Amniotic epithelial cell (primary cell): ENCODE data around the gene TUBB6.
A peak's percentile ranks its signal among the peaks of the same experiment; 100 is the strongest.

Source experiments
- DNase-seq: peaks from one replicate; pipeline ENCODE4 v3.0.0-alpha.2; 2010; ENCODE audit warnings: low read depth

TUBB6 gene

DNA sequence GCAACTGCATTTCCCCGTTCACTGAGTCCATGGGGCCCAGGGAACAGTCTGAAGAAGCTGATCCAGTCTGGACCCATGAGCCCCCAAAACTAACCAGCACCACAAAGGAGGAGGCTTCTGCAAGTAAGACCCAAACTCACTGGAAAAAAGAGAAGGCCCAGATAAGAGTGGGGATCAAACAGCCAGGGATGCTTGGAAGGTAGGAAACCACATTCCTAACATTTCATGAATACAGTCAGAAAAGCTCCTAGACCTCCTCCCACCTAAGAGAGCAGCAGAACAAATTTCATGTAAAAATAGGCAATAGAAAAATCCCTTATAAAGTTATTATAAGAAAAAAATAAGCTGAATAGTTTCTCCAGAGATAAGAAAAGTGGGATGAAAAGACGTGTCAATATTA is 30.3 kb downstream of the TUBB6 start:
- no peak for DNase-seq

DNA sequence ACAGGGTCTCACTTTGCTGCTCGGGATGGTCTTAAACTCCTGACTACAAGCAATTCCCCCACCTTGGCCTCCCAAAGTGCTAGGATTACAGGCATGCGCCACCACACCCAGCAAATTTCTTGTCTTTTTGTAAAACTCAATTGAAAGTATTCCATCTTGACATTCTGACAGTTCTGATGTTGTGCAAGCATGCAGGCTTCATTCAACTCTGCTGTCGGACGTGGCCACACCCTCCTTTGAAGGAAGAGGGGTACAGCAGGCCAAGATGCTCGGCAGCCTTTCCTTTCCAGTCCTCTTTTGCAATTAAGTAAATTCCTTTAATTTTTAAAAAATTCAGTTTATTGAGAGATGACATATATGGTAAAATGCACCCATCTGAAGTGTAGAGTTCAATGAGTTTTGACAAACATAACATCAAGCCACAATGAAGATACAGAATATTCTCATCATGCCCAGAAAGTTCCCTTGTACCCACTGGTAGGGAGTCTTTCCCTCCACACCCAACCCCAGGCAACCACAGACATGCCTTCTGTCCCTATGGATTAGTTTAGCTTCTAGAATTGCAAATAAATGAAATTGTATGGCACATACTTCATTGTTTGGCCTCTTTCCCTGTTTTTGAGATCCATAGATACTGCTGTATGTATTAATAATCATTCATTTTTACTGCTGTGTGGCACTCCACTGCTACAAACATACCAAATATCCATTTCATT is 33.1 kb downstream of the TUBB6 start:
- no peak for DNase-seq

DNA sequence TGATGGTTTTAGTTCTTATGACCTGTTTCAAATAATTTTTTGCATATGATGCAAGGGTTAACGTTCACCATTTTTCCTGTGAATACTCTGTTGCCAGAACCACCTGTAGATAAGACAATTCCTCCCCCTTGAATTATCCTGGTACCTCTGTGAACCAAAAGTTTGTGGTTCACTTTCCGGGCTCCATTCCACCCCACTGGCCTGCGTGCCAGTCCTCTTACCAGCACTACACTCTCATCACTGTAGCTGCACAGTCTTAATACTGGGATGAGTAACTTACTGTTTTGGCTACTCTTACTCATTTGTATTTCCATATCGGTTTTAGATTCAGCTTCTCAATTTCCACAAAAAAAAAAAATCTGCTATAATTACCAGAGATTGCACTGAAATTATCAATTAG is 34.6 kb downstream of the TUBB6 start:
- DNase-seq, result no peak

DNA sequence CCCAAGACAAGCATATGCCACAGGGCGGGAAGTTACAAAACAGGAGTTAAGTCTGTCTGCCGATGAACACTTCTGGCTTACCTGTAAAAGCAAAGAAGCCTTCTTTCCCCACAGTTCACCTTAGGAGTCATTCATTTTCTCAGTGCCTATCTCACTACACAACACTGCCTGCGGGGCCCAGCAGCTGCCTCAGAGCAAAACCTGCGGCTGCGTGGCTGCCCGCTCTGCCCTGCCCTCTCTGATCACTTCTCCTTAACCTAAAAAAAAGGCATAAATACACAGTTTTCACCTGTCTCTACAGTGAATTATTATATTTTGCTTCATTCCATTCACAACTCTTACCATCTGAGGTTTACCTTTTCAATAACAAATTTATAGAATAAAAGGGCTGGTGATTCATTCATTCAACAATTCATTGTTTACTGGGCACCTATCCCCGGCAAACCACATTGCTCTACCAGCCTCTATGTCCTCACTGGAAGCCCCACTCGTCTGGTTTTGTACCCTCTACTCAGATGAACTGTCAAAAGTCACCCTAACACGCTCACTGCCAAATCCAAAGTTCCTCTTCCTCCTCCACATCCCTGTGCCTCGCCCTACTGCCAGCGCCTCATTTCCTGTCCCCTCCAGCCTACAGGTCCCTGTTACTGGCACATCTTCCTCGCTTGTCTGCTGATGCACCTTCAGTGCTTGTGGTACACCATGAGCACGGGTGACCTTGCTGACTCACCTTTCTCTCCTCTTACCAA is 37.6 kb downstream of the TUBB6 start:
- no peak for DNase-seq

DNA sequence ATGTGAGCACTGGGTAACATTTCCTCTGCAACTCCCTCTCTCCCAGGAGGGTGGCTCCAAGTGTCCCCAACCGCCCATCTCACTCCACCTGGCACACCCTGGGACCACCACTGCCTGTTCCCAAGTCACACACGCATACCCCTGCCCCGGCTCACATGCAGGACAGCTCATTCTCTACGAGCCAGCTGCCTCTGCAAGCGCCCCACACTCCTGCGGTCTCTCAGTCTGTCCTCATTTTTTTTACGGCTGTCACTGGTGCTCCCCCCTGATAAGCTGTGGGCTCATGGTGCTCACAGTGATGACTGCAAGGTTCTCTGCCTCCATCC is 38.2 kb downstream of the TUBB6 start:
- DNase-seq, result no peak

DNA sequence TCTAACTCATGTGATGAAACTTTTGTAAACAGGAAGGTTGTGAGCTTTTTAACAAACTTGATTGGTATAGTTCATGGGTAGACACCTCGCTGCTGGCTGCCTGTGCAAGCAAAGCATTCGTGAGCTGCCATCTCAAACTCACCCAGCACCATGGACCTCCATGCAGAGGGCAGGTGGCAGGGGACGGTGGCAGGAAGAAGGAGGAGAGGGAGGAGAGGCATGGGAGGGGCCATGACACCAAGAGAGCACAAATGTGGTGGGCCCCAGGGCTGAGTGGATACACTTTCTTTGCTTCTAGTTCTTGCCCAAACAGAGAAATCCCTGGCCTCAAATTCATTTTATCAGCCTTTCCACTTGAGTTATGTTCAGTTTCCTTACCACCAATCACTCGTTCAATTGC is 39.9 kb downstream of the TUBB6 start:
- no peak for DNase-seq

DNA sequence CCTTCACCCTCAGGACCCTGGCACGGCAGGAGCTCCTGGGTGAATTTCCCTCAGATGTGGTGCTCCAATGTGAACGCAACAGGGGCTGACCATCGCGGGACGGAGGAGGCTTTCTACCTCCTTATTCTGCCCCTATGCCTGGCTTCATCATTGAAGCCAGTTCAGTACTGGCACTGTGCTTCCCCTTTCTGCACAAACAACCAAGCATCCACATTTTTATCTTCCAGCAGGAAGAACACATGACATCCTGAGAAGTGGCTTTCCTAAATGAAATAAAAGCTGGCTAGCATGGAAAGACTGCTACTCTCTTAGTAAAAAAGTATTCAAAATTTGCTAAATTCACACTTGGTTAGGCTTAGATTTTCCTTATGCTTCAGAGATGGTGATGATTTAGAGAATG is 44.1 kb downstream of the TUBB6 start:
- DNase-seq, result no peak

DNA sequence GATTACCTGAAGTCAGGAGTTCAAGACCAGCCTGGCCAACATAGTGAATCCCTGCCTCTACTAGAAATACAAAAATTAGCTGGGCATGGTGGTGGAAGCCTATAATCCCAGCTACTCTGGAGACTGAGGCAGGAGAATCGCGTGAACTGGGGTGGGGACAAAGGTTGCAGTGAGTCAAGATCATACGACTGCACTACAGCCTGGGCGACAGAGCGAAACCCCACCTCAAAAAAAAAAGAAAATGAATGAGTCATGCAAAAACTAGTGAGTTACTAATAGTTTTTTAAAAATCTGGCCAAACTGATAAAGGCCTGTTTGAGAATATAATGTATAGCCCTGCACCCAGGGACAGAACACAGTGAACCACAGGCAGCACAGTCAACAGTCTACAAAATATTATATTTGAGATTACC is 51.5 kb downstream of the TUBB6 start:
- DNase-seq, result peak; percentile 55

DNA sequence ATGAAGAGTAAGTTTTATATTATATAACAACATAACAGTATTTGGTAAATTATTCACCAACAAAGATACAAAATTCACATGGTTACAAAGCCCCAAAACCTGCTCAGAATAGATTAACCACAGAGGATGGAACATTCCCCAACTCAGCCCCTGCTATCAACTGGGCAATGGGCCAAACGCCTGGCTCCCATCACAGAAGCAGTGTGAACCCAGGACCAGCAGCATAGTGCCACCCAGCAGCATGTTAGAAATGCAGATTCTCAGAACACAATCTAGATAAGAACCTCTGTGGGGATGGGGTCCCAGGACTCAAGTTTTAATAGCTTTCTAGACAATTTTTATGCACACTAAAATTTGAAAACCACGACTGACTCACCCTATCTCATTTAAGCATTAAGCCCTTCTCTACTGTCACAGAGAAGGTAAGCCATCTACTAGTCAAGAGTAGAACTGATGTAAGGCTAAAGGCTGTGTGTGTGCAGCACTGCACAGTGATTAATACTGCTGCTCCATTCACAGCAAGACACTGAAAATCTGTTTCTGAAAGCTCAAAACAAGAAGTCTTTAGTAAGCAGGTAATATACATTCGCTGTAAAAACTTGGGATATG is 53.8 kb downstream of the TUBB6 start:
- DNase-seq, result peak; percentile 63

DNA sequence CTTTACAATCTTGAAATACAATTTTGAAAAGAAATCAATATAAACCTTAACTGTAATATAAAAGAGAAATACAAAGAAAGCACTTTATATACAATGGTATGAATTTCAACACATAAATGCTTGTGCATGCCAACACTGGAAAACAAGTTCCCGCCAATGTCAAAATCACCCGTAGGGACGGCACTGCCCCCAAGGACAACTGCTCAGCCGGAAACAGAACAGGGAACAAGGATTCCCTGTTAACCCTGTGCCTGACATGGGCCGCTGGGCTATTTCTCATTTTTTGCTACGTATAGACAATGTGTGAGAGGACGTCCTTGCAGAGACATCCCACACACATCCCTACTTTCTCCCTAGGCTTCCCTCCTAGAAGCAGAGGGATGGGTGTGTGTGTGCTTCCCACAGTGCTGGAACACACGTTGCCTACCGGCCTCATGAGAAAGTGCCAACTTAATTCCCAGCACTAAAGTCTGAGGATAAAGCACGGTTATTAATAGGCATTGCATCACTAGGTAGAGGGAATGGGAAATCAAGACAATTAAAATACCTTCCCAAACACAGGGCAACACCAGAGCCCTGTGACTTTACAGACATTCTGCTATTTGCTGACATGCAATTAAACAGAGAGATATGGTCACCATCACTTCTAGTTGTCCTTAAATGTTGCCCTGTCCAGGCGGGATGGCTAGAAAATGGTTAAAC is 54.6 kb downstream of the TUBB6 start:
- peak; percentile 12 for DNase-seq

DNA sequence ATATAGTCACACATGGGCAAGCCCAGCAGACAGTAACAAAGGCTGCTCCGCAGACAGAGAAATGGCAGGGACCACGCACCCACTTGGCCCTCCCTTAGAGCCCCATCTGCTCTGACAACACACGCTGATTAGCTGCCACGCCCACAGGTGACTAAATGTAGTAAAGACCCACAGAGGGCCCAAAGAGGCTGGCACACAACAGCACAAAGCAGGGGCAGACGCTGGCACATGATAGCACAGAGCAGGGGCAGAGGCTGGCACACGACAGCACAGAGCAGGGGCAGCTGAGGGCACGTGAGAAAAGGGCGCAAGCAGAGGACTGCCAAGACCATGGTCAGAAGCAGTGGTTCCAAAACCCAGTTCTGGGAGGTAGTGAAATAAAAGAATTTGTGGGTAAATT is 58.3 kb downstream of the TUBB6 start:
- no peak for DNase-seq

DNA sequence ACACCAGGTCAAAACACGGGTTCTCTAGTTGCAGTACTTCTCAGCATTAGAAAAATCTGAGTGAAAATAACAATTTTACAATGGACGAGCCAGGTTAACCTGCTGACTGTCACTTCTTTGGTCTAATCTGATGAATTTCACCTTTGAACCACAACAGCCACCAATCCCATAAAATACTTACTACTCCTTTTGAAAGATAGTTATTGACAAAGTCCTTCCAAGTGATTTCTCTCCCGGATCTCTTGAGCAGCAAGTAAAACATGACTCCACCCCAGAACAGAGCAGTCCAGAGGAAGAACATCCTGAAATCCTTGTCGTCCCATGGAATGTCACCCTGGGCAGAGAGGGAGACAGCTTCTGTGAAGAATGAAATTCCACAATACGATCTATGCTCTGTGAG is 58.7 kb downstream of the TUBB6 start:
- no peak for DNase-seq

DNA sequence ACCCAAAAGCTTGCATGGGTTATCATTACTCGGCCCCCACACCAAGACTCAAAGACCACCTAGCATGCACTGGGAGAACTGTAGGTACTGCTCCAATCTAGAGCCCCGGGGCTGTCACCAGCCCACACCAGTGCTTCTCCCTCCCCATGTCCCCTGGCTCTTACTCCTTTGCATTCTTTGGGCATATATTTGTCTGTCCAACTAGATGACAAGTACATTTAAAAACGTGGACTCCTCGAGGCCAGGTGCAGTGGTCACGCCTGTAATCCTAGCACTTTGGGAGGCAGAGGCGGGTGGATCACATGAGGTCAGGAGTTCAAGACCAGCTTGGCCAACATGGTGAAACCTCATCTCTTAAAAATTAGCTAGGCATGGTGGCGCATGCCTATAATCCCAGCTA is 61.2 kb downstream of the TUBB6 start:
- DNase-seq, result no peak

DNA sequence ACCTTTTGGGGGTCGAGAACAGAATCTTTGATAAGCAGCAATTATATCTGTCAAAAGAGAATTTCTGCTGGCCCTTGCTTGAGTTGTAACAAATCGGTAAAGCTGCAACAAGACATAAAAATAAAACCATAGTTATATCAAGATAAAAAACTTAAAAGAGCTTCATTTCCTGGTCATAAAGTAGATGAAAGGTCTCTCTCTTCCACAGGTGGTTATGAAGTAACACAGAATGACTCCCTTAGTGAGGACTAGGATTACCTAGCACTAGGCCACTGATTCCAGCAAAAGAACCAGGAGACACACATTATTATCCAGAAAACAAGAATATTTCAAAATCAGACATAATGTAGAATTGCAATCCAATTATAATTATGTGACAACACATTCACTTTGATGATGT is 63.5 kb downstream of the TUBB6 start:
- no peak for DNase-seq

DNA sequence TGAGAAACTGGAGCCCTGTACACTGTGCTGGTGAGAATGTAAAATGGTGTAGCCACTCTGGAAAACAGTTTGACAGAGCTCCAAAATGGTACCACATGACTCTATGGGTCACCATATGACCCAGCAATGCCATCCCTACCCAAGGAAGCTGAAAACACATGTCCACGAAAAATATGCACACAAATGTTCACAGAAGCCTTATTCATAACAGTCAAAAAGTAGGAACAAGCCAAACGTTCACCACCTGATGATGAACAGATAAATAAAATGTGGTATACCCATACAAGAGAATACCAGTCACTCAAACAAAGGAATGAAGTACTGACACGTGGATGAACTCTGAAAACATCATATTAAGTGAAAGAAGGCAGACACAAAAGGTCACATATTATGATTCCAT is 64.4 kb downstream of the TUBB6 start:
- no peak for DNase-seq

DNA sequence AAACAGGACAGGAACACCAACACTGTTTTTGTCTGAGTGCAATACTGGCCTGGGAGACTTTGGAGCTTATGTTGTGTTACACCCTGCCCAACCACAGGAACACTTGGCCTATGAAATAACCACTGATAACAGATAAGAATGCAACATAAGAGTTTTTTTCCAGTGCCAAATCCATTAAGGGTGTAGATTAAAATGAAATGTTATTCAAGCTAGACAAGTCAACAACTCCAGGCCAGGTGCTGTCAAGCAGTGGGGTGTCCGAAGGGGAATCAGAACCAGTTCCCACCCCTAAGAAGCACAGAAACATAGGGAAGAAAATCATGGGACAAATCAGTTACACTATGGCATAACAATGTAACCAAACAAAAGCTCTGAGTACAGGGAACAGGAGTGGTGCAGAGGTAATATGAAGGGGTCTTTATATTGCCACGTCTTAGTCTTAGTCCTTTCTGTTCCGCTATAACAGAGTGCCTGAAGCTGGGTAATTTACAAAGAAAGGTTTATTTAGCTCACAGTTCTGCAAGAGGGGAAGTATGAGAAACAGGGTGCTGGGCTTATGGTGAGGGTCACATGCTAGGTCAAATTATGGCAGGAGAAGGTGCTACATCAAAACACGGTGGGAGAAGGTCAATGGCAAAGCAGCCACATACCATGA is 65.2 kb downstream of the TUBB6 start:
- peak; percentile 73 for DNase-seq

DNA sequence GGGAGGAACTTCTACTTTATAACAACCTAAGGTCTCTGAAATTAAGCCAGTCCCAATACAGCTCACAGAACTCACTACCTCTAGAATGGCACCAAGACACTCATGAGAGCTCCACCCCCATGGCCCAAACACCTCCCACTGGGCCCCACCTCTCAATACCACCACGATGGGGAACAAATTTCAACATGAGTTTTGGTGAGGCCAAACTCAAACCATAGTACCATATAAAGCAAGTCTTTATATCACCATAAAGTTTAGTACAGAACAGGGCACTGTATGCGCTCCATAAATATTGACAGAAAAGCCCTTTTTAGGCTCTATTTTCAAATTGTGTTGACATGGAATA is 65.7 kb downstream of the TUBB6 start:
- no peak for DNase-seq

DNA sequence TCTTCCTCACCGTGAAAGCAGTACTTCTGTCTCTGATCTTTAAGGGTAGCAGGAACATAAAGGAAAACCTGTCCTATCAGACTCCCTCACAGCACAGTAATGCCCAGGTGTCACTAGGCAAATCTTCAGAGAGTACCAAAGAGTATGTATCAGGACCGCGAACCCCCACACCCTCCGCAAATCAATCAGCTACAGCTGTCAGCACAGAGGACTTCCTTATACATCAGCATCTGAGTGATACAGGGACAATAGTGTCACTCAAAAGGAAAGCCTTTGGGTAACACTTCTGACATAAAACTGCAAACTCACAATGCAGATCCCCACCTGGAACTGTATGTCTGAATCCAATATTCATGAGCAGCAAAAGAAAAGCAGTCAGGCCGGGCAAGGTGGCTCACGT is 66.4 kb downstream of the TUBB6 start:
- DNase-seq, result no peak
